Activated naive CD4-positive, alpha-beta T cell (primary cell): ENCODE results near the gene CT45A3.
"Not testable (repeated sequence)": the region's sequence is repeated elsewhere in the genome, so short reads cannot be mapped to it uniquely, and the experiment has no call there.

ENCODE experiments used
- DNase-seq, 4 experiments: peaks; one replicate each; lab custom pipeline; 2025; lab: John Stamatoyannopoulos, UW

Gene CT45A3

GRCh38 chrX:135768091-135768490 is at the start of gene CT45A3:
Gene CT45A3, minus strand, starts transcription at chrX:135768191. Its CDS starts 3,747 bp downstream, at chrX:135764444.
- not testable (repeated sequence) for DNase-seq

- not testable (repeated sequence) for DNase-seq
Measured at GRCh38 chrX:135802687-135803086, 34.7 kb upstream of the CT45A3 start, which contains the start of gene CT45A6. Gene CT45A6, minus strand, starts transcription at chrX:135802787. Its CDS starts 3,794 bp downstream, at chrX:135798993.

- not testable (repeated sequence) for DNase-seq
Measured at GRCh38 chrX:135785403-135785802, 17.4 kb upstream of the CT45A3 start, which contains the start of gene CT45A5. Gene CT45A5, minus strand, starts transcription at chrX:135785503. Its CDS starts 3,774 bp downstream, at chrX:135781729.

GRCh38 chrX:135744739-135745138 is 23.3 kb downstream of the CT45A3 start:
- not testable (repeated sequence) for DNase-seq

GRCh38 chrX:135741192-135741715 is 26.7 kb downstream of the CT45A3 start:
- DNase-seq, result no peak

- no peak for DNase-seq
Measured at GRCh38 chrX:135740681-135741149, 27.3 kb downstream of the CT45A3 start.

- DNase-seq, result no peak
Measured at GRCh38 chrX:135737366-135738071, 30.5 kb downstream of the CT45A3 start.

- not testable (repeated sequence) for DNase-seq
Measured at GRCh38 chrX:135734666-135735065, 33.3 kb downstream of the CT45A3 start.

GRCh38 chrX:135713795-135714194 is 54.2 kb downstream of the CT45A3 start:
- no peak for DNase-seq

GRCh38 chrX:135713183-135713689 is 54.8 kb downstream of the CT45A3 start, which contains the start of gene CT45A1:
Gene CT45A1, plus strand, starts transcription at chrX:135713639. Its CDS starts 5,302 bp downstream, at chrX:135718941.
- DNase-seq, result not testable (repeated sequence)
